ENCODE results near the gene MCUB.

DNA sequence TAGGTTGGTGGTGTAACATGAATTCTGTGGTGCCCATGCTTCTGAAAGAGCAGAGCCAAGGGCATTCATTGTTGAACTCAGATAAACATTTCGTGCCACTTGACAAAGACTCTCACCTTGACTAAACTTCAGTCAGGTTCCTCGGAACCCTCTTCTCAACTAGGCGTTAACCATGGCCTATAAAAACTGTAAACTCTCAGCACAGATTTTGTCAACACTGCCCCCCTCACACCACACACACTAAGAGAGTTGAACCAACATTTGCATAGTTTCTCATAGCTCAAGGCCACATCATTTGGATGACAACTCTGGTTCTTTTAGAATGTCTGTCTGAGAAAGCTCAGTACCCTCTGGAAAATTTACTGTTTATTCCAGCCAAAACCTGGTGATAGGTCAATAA is 115.1 kb downstream of the MCUB start:
- TF ChIP-seq, protein P1, sequence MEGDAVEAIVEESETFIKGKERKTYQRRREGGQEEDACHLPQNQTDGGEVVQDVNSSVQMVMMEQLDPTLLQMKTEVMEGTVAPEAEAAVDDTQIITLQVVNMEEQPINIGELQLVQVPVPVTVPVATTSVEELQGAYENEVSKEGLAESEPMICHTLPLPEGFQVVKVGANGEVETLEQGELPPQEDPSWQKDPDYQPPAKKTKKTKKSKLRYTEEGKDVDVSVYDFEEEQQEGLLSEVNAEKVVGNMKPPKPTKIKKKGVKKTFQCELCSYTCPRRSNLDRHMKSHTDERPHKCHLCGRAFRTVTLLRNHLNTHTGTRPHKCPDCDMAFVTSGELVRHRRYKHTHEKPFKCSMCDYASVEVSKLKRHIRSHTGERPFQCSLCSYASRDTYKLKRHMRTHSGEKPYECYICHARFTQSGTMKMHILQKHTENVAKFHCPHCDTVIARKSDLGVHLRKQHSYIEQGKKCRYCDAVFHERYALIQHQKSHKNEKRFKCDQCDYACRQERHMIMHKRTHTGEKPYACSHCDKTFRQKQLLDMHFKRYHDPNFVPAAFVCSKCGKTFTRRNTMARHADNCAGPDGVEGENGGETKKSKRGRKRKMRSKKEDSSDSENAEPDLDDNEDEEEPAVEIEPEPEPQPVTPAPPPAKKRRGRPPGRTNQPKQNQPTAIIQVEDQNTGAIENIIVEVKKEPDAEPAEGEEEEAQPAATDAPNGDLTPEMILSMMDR (conservative IDR thresholded peaks at IDR 0.05; ENCODE audit: low read length), result no peak
- TF ChIP-seq EZH2phosphoT487 (IDR thresholded peaks at IDR 0.05; ENCODE audit: borderline replicate concordance), result no peak

Data from Loucy (cell line).